PC-9 (cell line): Measurements from ENCODE around the gene CD99L2. TPM values are rescaled to one million over a fixed set of nuclear protein-coding genes. Genes with fewer than 3 reads are reported as not detected.

Source experiments
- BruUV-seq: library from RNA; stranded (reverse); fragments of 400-500 nt; replicated peaks from 2 replicates; lab custom pipeline; 2021; lab: Mats Ljungman, UMichigan
- CTCF ChIA-PET: fragments of 300-600 bp; sonication (Branson Sonifier 250); formaldehyde crosslinking; loops from one replicate; lab custom pipeline; 2022; ENCODE audit warnings: antibody characterized with exemption; lab: Charles Lee
- POLR2A ChIA-PET: fragments of 300-600 bp; sonication (Branson Sonifier 250); formaldehyde crosslinking; loops from one replicate; lab custom pipeline; 2022; ENCODE audit warnings: antibody characterized with exemption; ENCODE audit not compliant: unreplicated experiment; lab: Charles Lee
- DNase-seq, 2 experiments: peaks; one replicate each; pipeline versions ENCODE4 v3.0.0 to v3.0.0-alpha.2; 2015 to 2022; ENCODE audit warnings: mixed read lengths in 1 of 2
- H2AFZ ChIP-seq: fragments of 200-600 bp; sonication (generic); 2 replicates; pipeline ENCODE4 v1.8.1; 2017; ENCODE audit warnings: antibody characterized with exemption
- H3F3A ChIP-seq: fragments of 200-600 bp; sonication (generic); 2 replicates; pipeline ENCODE4 v1.8.1; 2017; ENCODE audit warnings: antibody characterized with exemption, mild to moderate bottlenecking, low read depth; ENCODE audit not compliant: insufficient read depth
- H3K27ac ChIP-seq: fragments of 200-600 bp; sonication (generic); 2 replicates; pipeline ENCODE4 v1.6.1; 2016; ENCODE audit warnings: mixed run types
- H3K27me3 ChIP-seq: fragments of 200-600 bp; sonication (generic); 2 replicates; pipeline ENCODE4 v1.6.1; 2016; ENCODE audit warnings: low read depth, mixed run types; ENCODE audit not compliant: insufficient read depth
- H3K36me3 ChIP-seq: fragments of 200-600 bp; sonication (generic); 2 replicates; pipeline ENCODE4 v1.6.1; 2016; ENCODE audit warnings: low read depth, mixed run types
- H3K4me1 ChIP-seq: fragments of 200-600 bp; sonication (generic); replicated peaks from 2 replicates; pipeline ENCODE4 v1.6.1; 2016; ENCODE audit warnings: mixed run types; ENCODE audit not compliant: insufficient read depth
- H3K4me2 ChIP-seq: fragments of 200-600 bp; sonication (generic); 2 replicates; pipeline ENCODE4 v1.6.1; 2017; ENCODE audit warnings: mixed run types
- H3K4me3 ChIP-seq: fragments of 200-600 bp; sonication (generic); 2 replicates; pipeline ENCODE4 v1.6.1; 2016; ENCODE audit warnings: mixed run types
- H3K79me2 ChIP-seq: fragments of 200-600 bp; sonication (generic); 2 replicates; pipeline ENCODE4 v1.6.1; 2017; ENCODE audit warnings: low read depth, mixed run types
- H3K9me2 ChIP-seq: fragments of 200-600 bp; sonication (generic); 2 replicates; pipeline ENCODE4 v1.8.1; 2017; ENCODE audit warnings: mild to moderate bottlenecking; ENCODE audit not compliant: insufficient read depth
- H3K9me3 ChIP-seq: fragments of 200-600 bp; sonication (generic); 2 replicates; pipeline ENCODE4 v1.8.1; 2016; ENCODE audit warnings: low read depth; ENCODE audit not compliant: insufficient read depth
- H4K20me1 ChIP-seq: fragments of 200-600 bp; sonication (generic); 2 replicates; pipeline ENCODE4 v1.8.1; 2017; ENCODE audit not compliant: insufficient read depth
- EZH2 ChIP-seq: fragments of 200-600 bp; sonication (generic); IDR thresholded peaks from 2 replicates; pipeline ENCODE4 v1.8.0; 2017; ENCODE audit warnings: antibody characterized with exemption, low read depth
- intact Hi-C: fragments of 100-400 bp; cut with micrococcal nuclease; formaldehyde crosslinking; loops from one replicate; pipeline ENCODE4 v1.10.0; 2022; ENCODE audit not compliant: unreplicated experiment
- total RNA-seq: library from RNA; stranded (reverse); gene quantifications from 2 replicates; pipeline ENCODE4 v1.2.3, GENCODE V29; 2021
- TF ChIP-seq, protein P1 (sequence below): fragments of 200-600 bp; sonication (generic); conservative IDR thresholded peaks from 2 replicates; pipeline ENCODE4 v1.6.1; 2017; ENCODE audit warnings: mixed run types, antibody characterized with exemption, mild to moderate bottlenecking, moderate library complexity

The CD99L2 gene
- total RNA-seq, 1 experiment from 2014 or later = 22.5 TPM

DNA sequence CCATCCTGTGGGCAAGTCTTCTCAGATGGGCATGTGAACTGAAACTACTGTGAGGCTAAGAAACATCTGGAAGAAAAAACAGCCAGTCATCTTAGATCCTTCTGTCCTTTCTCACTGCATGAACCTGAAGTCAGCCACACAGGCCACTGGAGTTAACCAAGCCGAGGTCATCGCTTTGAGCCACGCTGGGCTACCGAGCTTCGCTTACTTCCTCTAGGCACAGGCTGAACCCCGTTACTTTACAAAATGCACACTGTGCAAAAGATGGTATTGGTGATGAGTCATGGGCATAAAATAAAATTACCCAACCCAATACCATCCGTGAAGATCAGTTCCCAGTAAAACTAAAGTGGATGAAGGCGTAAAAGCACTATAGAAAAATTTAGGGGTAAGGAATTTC, 119.1 kb downstream of the CD99L2 start:
- intact Hi-C loops = no loop called here
- H3K9me2 ChIP-seq = no peaks in the 10 kb centered on the region
- H4K20me1 ChIP-seq = no peaks in the 10 kb centered on the region
- H3K79me2 ChIP-seq = no peaks in the 10 kb centered on the region
- no peaks in the 10 kb centered on the region for H3K36me3 ChIP-seq
- no peak for TF ChIP-seq EZH2
- TF ChIP-seq, protein P1, sequence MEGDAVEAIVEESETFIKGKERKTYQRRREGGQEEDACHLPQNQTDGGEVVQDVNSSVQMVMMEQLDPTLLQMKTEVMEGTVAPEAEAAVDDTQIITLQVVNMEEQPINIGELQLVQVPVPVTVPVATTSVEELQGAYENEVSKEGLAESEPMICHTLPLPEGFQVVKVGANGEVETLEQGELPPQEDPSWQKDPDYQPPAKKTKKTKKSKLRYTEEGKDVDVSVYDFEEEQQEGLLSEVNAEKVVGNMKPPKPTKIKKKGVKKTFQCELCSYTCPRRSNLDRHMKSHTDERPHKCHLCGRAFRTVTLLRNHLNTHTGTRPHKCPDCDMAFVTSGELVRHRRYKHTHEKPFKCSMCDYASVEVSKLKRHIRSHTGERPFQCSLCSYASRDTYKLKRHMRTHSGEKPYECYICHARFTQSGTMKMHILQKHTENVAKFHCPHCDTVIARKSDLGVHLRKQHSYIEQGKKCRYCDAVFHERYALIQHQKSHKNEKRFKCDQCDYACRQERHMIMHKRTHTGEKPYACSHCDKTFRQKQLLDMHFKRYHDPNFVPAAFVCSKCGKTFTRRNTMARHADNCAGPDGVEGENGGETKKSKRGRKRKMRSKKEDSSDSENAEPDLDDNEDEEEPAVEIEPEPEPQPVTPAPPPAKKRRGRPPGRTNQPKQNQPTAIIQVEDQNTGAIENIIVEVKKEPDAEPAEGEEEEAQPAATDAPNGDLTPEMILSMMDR = no peak
- H3K4me1 ChIP-seq = no peaks in the 10 kb centered on the region
- DNase-seq = no peak
- BruUV-seq = no TSS peak
- no peak overlapping the region for H3K27ac ChIP-seq
- H3K4me3 ChIP-seq = no peak overlapping the region
- CTCF ChIA-PET = no interaction called here
- H3F3A ChIP-seq = no peaks in the 10 kb centered on the region
- H3K4me2 ChIP-seq = no peak overlapping the region
- H3K9me3 ChIP-seq = no peaks in the 10 kb centered on the region
- H2AFZ ChIP-seq = no peak overlapping the region
- POLR2A ChIA-PET = no interaction called here
- H3K27me3 ChIP-seq = no peaks in the 10 kb centered on the region

DNA sequence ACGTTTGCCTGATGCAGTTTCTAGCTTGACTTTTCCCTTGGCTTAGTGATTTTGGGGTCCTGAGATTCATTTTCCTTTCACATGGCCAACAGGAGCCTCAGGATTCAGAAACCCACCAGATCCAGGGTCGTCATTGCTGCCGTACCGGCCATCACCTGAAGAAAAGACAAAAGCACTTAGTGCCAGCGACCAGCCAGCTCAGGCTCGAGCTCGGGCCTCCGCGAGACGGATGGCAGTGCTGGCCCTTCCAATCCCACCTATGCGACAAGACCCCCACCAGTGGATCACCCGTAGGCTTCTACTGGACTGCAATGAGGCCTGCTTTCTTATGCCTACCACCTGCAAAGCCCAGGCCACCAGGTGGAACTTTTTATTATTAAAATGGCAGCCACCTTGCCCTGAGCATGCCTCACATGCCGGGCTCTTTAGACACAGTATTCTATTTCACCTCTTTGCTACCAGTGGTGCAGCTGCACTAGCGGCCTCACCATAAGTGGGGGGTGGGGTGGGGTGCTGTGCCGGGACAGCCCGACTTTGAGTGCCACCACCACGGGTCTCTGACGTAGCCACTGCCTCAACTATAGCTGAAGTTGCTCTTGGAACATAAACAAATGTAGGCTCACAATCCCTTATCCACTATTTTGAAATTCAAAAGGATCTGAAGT, 121.0 kb downstream of the CD99L2 start:
- H3F3A ChIP-seq = no peaks in the 10 kb centered on the region
- no peaks in the 10 kb centered on the region for H3K9me3 ChIP-seq
- H3K4me1 ChIP-seq = no peaks in the 10 kb centered on the region
- H3K4me3 ChIP-seq = no peak overlapping the region
- H3K4me2 ChIP-seq = no peak overlapping the region
- TF ChIP-seq, protein P1 = no peak
- no peak for TF ChIP-seq EZH2
- no peaks in the 10 kb centered on the region for H3K27me3 ChIP-seq
- H3K27ac ChIP-seq = no peak overlapping the region
- no TSS peak for BruUV-seq
- intact Hi-C loops = no loop called here
- H3K79me2 ChIP-seq = no peaks in the 10 kb centered on the region
- DNase-seq = no peak
- ChIA-PET POLR2A (no interaction called here), CTCF (no interaction called here)
- no peak overlapping the region for H2AFZ ChIP-seq
- no peaks in the 10 kb centered on the region for H4K20me1 ChIP-seq
- no peaks in the 10 kb centered on the region for H3K9me2 ChIP-seq
- no peaks in the 10 kb centered on the region for H3K36me3 ChIP-seq

DNA sequence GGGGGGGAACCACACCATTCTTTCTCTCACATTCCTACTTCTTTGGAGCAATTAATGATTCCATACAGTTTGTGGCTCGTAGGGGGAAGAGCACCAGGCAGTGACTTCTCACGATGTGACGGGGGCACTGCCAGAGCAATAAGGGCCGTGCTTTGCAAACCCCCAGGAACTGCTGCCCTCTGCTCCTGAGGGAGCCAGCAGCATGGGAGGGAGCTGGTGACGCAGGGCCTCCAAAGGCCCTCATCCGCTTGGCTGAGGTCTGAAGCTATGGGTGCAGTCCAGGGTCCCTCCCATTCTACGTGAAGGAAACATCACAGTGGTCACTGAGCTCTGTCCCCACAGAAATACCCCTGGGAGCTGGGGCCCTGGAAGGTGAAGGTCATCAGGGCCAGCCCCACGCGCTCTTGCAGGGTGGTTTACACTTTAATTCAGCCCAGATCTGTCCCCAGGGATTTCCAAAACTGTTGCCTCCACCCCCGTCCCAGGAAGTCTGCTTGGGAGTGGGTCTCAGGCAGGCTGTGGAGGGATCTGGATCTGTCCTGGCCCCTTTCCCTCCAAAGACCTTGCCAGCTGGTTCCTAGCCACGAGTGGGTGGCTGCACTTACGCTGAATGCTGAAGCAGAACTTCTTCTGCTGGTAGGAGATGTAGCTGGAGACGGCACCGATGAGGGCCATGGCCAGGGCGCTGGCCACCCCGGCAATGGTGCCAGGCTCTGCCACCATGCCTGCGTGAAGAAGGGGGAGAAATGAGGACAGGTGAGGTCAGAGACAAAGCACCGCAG, 122.7 kb downstream of the CD99L2 start:
- BruUV-seq = no TSS peak
- H3K4me1 ChIP-seq = no peaks in the 10 kb centered on the region
- intact Hi-C loops = no loop called here
- no peaks in the 10 kb centered on the region for H3K79me2 ChIP-seq
- no peak overlapping the region for H3K4me2 ChIP-seq
- TF ChIP-seq, protein P1 = no peak
- no peak for TF ChIP-seq EZH2
- H3K36me3 ChIP-seq = no peaks in the 10 kb centered on the region
- no peaks in the 10 kb centered on the region for H3K9me3 ChIP-seq
- no peaks in the 10 kb centered on the region for H4K20me1 ChIP-seq
- ChIA-PET CTCF (no interaction called here), POLR2A (no interaction called here)
- no peaks in the 10 kb centered on the region for H3K27me3 ChIP-seq
- H3K27ac ChIP-seq = no peak overlapping the region
- H3K9me2 ChIP-seq = no peaks in the 10 kb centered on the region
- H3F3A ChIP-seq = no peaks in the 10 kb centered on the region
- H3K4me3 ChIP-seq = no peak overlapping the region
- no peak overlapping the region for H2AFZ ChIP-seq
- no peak for DNase-seq
